PC-3 (cell line): ENCODE results near the gene COL10A1. TPM values are rescaled to one million over a fixed set of nuclear protein-coding genes. Genes with fewer than 3 reads are reported as not detected.

Source experiments
- ATAC-seq: fragments of 200-7000 bp; cut with Tn5 transposase; 2 replicates; pipeline ENCODE4 v1.9.1; 2020; ENCODE audit warnings: mild to moderate bottlenecking, moderate library complexity
- BruUV-seq: library from RNA; stranded (reverse); fragments of 400-500 nt; replicated peaks from 2 replicates; lab custom pipeline; 2021; lab: Mats Ljungman, UMichigan
- CTCF ChIA-PET: fragments of 300-600 bp; sonication (Branson Sonifier 250); formaldehyde crosslinking; loops from one replicate; lab custom pipeline; 2022; ENCODE audit warnings: antibody characterized with exemption; lab: Charles Lee
- POLR2A ChIA-PET: fragments of 300-600 bp; sonication (Branson Sonifier 250); formaldehyde crosslinking; loops from one replicate; lab custom pipeline; 2022; ENCODE audit warnings: antibody characterized with exemption; ENCODE audit not compliant: unreplicated experiment; lab: Charles Lee
- DNase-seq: peaks from one replicate; pipeline ENCODE4 v3.0.0-alpha.2; 2015
- H2AFZ ChIP-seq: fragments of 300-600 bp; sonication (generic); 2 replicates; pipeline ENCODE4 v1.6.0; 2016; ENCODE audit warnings: antibody characterized with exemption, low read length
- H3F3A ChIP-seq: fragments of 300-600 bp; sonication (generic); one replicate; pipeline ENCODE4 v1.6.0; 2017; ENCODE audit warnings: antibody characterized with exemption, low read length, control low read depth, mild to moderate bottlenecking; ENCODE audit not compliant: unreplicated experiment
- H3K27ac ChIP-seq: fragments of 300-600 bp; sonication (generic); 2 replicates; pipeline ENCODE4 v1.5.1; 2016; ENCODE audit warnings: mild to moderate bottlenecking, low read length
- H3K27me3 ChIP-seq: fragments of 300-600 bp; sonication (generic); 2 replicates; pipeline ENCODE4 v1.6.1; 2016; ENCODE audit warnings: low read length, mixed read lengths
- H3K36me3 ChIP-seq: fragments of 300-600 bp; sonication (generic); 2 replicates; pipeline ENCODE4 v1.6.1; 2016; ENCODE audit warnings: low read depth, mixed run types, low read length, mixed read lengths
- H3K4me1 ChIP-seq: fragments of 300-600 bp; sonication (generic); 2 replicates; pipeline ENCODE4 v1.5.1; 2016; ENCODE audit warnings: low read length; ENCODE audit not compliant: insufficient read depth
- H3K4me2 ChIP-seq: fragments of 300-600 bp; sonication (generic); 2 replicates; pipeline ENCODE4 v1.6.0; 2016; ENCODE audit warnings: low read length
- H3K4me3 ChIP-seq: fragments of 300-600 bp; sonication (generic); 2 replicates; pipeline ENCODE4 v1.5.1; 2016; ENCODE audit warnings: mild to moderate bottlenecking, low read length, mixed read lengths
- H3K79me2 ChIP-seq: fragments of 300-600 bp; sonication (generic); 2 replicates; pipeline ENCODE4 v1.6.1; 2017; ENCODE audit warnings: low read length, mixed read lengths
- H3K9ac ChIP-seq: fragments of 300-600 bp; sonication (generic); 2 replicates; pipeline ENCODE4 v1.6.0; 2016; ENCODE audit warnings: mild to moderate bottlenecking, low read length
- H3K9me2 ChIP-seq: fragments of 300-600 bp; sonication (generic); replicated peaks from 2 replicates; pipeline ENCODE4 v1.6.1; 2016; ENCODE audit warnings: mixed run types, low read length, mixed read lengths
- H3K9me3 ChIP-seq: fragments of 300-600 bp; sonication (generic); 2 replicates; pipeline ENCODE4 v1.6.1; 2016; ENCODE audit warnings: low read length, mixed read lengths
- H4K20me1 ChIP-seq: fragments of 300-600 bp; sonication (generic); 2 replicates; pipeline ENCODE4 v1.6.1; 2016; ENCODE audit warnings: low read length, mixed read lengths
- EZH2 ChIP-seq: fragments of 300-600 bp; sonication (generic); IDR thresholded peaks from one replicate; pipeline ENCODE4 v1.6.1; 2017; ENCODE audit warnings: antibody characterized with exemption, mild to moderate bottlenecking, low read length; ENCODE audit not compliant: unreplicated experiment
- EZH2phosphoT487 ChIP-seq: fragments of 300-600 bp; sonication (generic); IDR thresholded peaks from 2 replicates; pipeline ENCODE4 v1.6.1; 2018; ENCODE audit warnings: mild to moderate bottlenecking, antibody characterized with exemption, low read length, borderline replicate concordance
- intact Hi-C: fragments of 100-400 bp; cut with micrococcal nuclease; formaldehyde crosslinking; loops from 2 replicates; pipeline ENCODE4 v1.9.0; 2023
- total RNA-seq: library from RNA; depleted of rRNA; stranded (reverse); fragments of >200 nt; gene quantifications from 2 replicates; pipeline ENCODE4 v1.2.3, GENCODE V29; 2014
- TF ChIP-seq, protein P1 (sequence below): fragments of 300-600 bp; sonication (generic); conservative IDR thresholded peaks from 2 replicates; pipeline ENCODE4 v1.5.1; 2017; ENCODE audit warnings: antibody characterized with exemption, low read depth, mild to moderate bottlenecking, low read length

COL10A1 gene
- total RNA-seq, 1 experiment from 2014 or later, result not detected

- no peak for TF ChIP-seq EZH2phosphoT487
- TF ChIP-seq, protein P1, sequence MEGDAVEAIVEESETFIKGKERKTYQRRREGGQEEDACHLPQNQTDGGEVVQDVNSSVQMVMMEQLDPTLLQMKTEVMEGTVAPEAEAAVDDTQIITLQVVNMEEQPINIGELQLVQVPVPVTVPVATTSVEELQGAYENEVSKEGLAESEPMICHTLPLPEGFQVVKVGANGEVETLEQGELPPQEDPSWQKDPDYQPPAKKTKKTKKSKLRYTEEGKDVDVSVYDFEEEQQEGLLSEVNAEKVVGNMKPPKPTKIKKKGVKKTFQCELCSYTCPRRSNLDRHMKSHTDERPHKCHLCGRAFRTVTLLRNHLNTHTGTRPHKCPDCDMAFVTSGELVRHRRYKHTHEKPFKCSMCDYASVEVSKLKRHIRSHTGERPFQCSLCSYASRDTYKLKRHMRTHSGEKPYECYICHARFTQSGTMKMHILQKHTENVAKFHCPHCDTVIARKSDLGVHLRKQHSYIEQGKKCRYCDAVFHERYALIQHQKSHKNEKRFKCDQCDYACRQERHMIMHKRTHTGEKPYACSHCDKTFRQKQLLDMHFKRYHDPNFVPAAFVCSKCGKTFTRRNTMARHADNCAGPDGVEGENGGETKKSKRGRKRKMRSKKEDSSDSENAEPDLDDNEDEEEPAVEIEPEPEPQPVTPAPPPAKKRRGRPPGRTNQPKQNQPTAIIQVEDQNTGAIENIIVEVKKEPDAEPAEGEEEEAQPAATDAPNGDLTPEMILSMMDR, result no peak
- no peak for TF ChIP-seq EZH2
- H3K4me3 ChIP-seq, result no peak overlapping the region
- H3F3A ChIP-seq, result no peaks in the 10 kb centered on the region
- H3K27me3 ChIP-seq, result no peaks in the 10 kb centered on the region
- peaks cover 13% of the 10 kb centered on the region for H3K4me1 ChIP-seq
- H3K4me2 ChIP-seq, result no peak overlapping the region
- ChIA-PET POLR2A (no interaction called here), CTCF (no interaction called here)
- no peaks in the 10 kb centered on the region for H3K79me2 ChIP-seq
- no peak for DNase-seq
- H3K9me3 ChIP-seq, result no peaks in the 10 kb centered on the region
- H3K27ac ChIP-seq, result no peak overlapping the region
- no peak for ATAC-seq
- no peaks in the 10 kb centered on the region for H4K20me1 ChIP-seq
- BruUV-seq, result no TSS peak
- H3K9me2 ChIP-seq, result no peaks in the 10 kb centered on the region
- H3K9ac ChIP-seq, result no peak overlapping the region
- intact Hi-C loops, result no loop called here
- H3K36me3 ChIP-seq, result no peaks in the 10 kb centered on the region
- H2AFZ ChIP-seq, result no peak overlapping the region
Observed at GRCh38 chr6:116078522-116078921, 47.4 kb downstream of the COL10A1 start.

DNA sequence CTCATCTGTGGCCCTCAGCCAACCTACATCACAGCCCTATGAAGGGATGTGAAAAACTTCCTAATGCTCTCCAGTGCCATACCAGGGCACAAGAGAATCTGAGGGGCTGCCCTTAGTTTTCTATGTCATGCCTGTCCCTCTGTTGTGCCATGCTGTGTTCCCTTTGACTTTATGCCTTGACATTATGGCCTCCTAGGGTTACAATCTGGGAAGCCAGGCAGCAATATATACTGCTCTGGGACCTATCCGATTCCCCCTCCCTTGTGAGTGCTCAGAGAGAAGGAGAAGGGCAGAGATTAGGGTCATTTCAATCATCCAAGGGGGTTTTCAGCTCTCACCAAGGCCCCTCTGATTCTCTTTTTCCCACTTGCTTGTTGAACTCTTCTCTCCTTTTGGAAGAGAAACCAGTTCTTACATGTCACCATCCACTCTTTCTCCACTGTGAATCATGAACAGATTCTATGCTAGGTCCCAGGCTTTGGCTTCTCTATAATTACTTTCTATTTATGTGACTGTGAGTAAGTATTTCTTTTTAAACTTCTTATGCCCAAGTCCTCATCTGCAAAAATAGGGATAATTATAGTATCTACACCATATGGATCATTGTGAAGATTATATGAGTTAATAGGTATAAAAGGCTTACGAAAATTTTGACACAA is 51.1 kb downstream of the COL10A1 start:
- Histone ChIP-seq H2AFZ (no peak overlapping the region), H3K27me3 (no peaks in the 10 kb centered on the region), H4K20me1 (no peaks in the 10 kb centered on the region), H3K9me3 (no peaks in the 10 kb centered on the region), H3K27ac (no peak overlapping the region), H3K79me2 (no peaks in the 10 kb centered on the region), H3K4me3 (no peak overlapping the region), H3F3A (no peaks in the 10 kb centered on the region), H3K9me2 (no peaks in the 10 kb centered on the region), H3K36me3 (no peaks in the 10 kb centered on the region), H3K4me1 (peaks cover 41% of the 10 kb centered on the region), H3K4me2 (no peak overlapping the region), H3K9ac (no peak overlapping the region)
- intact Hi-C loops, result loop anchor here (5.0 kb wide), 1 partner anchor 48 kb away; no protein-coding TSS in a partner anchor
- BruUV-seq, result no TSS peak
- ChIA-PET POLR2A (interaction anchor here (0.6 kb wide), 1 partner anchor 302 kb away, joined by 3 read pairs; no protein-coding TSS in a partner anchor), CTCF (no interaction called here)
- ATAC-seq, result no peak
- DNase-seq, result peak; percentile 6
- no peak for TF ChIP-seq EZH2
- no peak for TF ChIP-seq EZH2phosphoT487
- TF ChIP-seq, protein P1, result no peak
